ENCODE results near the gene MCCC1.

DNA sequence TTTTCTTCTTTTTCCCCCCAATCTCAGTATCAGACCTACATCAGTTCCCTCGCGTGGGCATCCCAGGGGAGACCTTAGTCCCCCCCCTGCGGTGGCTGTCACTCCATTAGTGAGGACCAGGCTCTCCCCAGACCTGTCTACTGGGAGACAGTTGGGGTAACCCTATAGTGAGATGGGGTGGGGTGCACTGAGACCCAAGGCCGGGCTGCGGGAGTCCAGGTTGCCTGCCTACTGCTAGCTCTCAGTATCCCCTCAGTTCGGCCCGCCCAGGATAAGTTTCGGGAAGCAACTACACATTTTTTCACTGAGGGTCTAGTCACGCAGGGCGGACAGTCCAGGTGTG, 118.3 kb downstream of the MCCC1 start:
- TF ChIP-seq ESRRA (IDR thresholded peaks at IDR 0.05; ENCODE audit: low read length), result no peak
- TF ChIP-seq, protein P1, sequence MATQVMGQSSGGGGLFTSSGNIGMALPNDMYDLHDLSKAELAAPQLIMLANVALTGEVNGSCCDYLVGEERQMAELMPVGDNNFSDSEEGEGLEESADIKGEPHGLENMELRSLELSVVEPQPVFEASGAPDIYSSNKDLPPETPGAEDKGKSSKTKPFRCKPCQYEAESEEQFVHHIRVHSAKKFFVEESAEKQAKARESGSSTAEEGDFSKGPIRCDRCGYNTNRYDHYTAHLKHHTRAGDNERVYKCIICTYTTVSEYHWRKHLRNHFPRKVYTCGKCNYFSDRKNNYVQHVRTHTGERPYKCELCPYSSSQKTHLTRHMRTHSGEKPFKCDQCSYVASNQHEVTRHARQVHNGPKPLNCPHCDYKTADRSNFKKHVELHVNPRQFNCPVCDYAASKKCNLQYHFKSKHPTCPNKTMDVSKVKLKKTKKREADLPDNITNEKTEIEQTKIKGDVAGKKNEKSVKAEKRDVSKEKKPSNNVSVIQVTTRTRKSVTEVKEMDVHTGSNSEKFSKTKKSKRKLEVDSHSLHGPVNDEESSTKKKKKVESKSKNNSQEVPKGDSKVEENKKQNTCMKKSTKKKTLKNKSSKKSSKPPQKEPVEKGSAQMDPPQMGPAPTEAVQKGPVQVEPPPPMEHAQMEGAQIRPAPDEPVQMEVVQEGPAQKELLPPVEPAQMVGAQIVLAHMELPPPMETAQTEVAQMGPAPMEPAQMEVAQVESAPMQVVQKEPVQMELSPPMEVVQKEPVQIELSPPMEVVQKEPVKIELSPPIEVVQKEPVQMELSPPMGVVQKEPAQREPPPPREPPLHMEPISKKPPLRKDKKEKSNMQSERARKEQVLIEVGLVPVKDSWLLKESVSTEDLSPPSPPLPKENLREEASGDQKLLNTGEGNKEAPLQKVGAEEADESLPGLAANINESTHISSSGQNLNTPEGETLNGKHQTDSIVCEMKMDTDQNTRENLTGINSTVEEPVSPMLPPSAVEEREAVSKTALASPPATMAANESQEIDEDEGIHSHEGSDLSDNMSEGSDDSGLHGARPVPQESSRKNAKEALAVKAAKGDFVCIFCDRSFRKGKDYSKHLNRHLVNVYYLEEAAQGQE (IDR thresholded peaks at IDR 0.05; ENCODE audit: low read depth, low read length), result no peak

All from GM12878 (cell line).